Testis (tissue), 3 donors: Measurements from ENCODE around the gene TMEM219. TPM values are rescaled to one million over a fixed set of nuclear protein-coding genes. Genes with fewer than 3 reads are reported as not detected.
A peak's percentile ranks its signal among the peaks of the same experiment; 100 is the strongest.
"Not testable (repeated sequence)": the region's sequence is repeated elsewhere in the genome, so short reads cannot be mapped to it uniquely, and the experiment has no call there.

Experiments
- DNase-seq: peaks from one replicate; pipeline ENCODE4 v3.0.0-alpha.2; 2019
- H3K27ac ChIP-seq, 2 donors: fragments of 200-600 bp; sonication (generic); one replicate each; pipeline ENCODE4 v1.5.1; 2019
- H3K27me3 ChIP-seq: fragments of 200-600 bp; sonication (generic); one replicate; pipeline ENCODE4 v1.5.1; 2019
- H3K36me3 ChIP-seq: fragments of 200-600 bp; sonication (generic); one replicate; pipeline ENCODE4 v1.5.1; 2017; ENCODE audit warnings: low read depth; ENCODE audit errors: missing control alignments
- H3K4me1 ChIP-seq: fragments of 200-600 bp; sonication (generic); one replicate; pipeline ENCODE4 v1.5.1; 2019
- H3K4me3 ChIP-seq, 2 donors: fragments of 200-600 bp; sonication (generic); one replicate each; pipeline ENCODE4 v1.5.1; 2017 to 2019
- H3K9me3 ChIP-seq: fragments of 200-600 bp; sonication (generic); one replicate; pipeline ENCODE4 v1.5.1; 2017
- CTCF ChIP-seq, 3 experiments: fragments of 450-650 bp in 2 of 3; fragments of 200-600 bp in 1 of 3; sonication (generic) in 1 of 3; IDR thresholded peaks; one replicate each; pipeline ENCODE4 v1.5.1; 2016 to 2019; ENCODE audit warnings: antibody characterized with exemption in 3 of 3, mild to moderate bottlenecking in 2 of 3, moderate library complexity in 1 of 3
- POLR2A ChIP-seq: fragments of 450-650 bp; IDR thresholded peaks from one replicate; pipeline ENCODE4 v1.6.1; 2017; ENCODE audit warnings: antibody characterized with exemption, mild to moderate bottlenecking, moderate library complexity
- WGBS, 2 donors: methylation state at CpG; one replicate each; pipeline ENCODE4 v1.1.5; 2018; 5-methylcytosine and 5-hydroxymethylcytosine counted together
- intact Hi-C: fragments of 100-400 bp; cut with DNase I; formaldehyde crosslinking; loops from one replicate; pipeline ENCODE4 v1.15.1; 2023; ENCODE audit warnings: low total_unique reads
- polyA plus RNA-seq: library from polyadenylated mRNA; stranded (reverse); fragments of 350-450 nt; fragmentation: Illumina TruSeq; extraction: RNeasy Lipid Tissue Mini Kit (QIAGEN cat#74804); gene quantifications from one replicate; pipeline ENCODE4 v1.2.3, GENCODE V29; 2014; ENCODE audit warnings: low read depth, low replicate concordance; ENCODE audit not compliant: insufficient read depth
- total RNA-seq, 2 donors: library from RNA; depleted of rRNA; stranded (reverse); fragments of >200 nt; gene quantifications; one replicate each; pipeline ENCODE4 v1.2.3, GENCODE V29; 2016

TMEM219 gene
- total and polyA plus RNA-seq, 3 donors from 2014 or later = 160 to 280 (median 203) TPM

GRCh38 chr16:30011714-30012504 lies 50.0 kb downstream of the TMEM219 start:
- Histone ChIP-seq H3K36me3 (no peaks in the 10 kb centered on the region), H3K27me3 (no peaks in the 10 kb centered on the region), H3K4me3 (peak overlapping the region in 1 of 2 donors; percentile 44), H3K9me3 (no peaks in the 10 kb centered on the region), H3K4me1 (peaks cover 8% of the 10 kb centered on the region), H3K27ac (no peak overlapping the region)
- WGBS, 2 donors = 45 to 49% methylated on average over 23 to 31 of the region's 31 CpGs
- no peak for DNase-seq
- intact Hi-C loops = no loop called here
- TF ChIP-seq POLR2A (no peak), CTCF (IDR thresholded peaks at IDR 0.05) (no peak)

GRCh38 chr16:30012598-30012997 lies 50.7 kb downstream of the TMEM219 start:
- H3K27me3 ChIP-seq, H3K9me3 ChIP-seq, H3K27ac ChIP-seq, H3K4me1 ChIP-seq, H3K36me3 ChIP-seq, intact Hi-C loops, H3K4me3 ChIP-seq, DNase-seq: not testable (repeated sequence)
- WGBS, 2 donors = 79 to 82% methylated on average over 14 of the region's 14 CpGs

GRCh38 chr16:30015450-30015849 lies 53.6 kb downstream of the TMEM219 start:
- DNase-seq, intact Hi-C loops, H3K4me3 ChIP-seq, H3K36me3 ChIP-seq, H3K9me3 ChIP-seq, H3K4me1 ChIP-seq, H3K27ac ChIP-seq, H3K27me3 ChIP-seq: not testable (repeated sequence)
- WGBS, 2 donors = 82 to 93% methylated on average over 7 of the region's 7 CpGs

- WGBS, 2 donors = 70 to 77% methylated on average over 8 of the region's 8 CpGs
- H3K27me3 ChIP-seq = no peaks in the 10 kb centered on the region
- no peaks in the 10 kb centered on the region for H3K9me3 ChIP-seq
- intact Hi-C loops = no loop called here
- H3K4me3 ChIP-seq = no peak overlapping the region
- TF ChIP-seq POLR2A = no peak
- no peak for TF ChIP-seq CTCF (IDR thresholded peaks at IDR 0.05)
- H3K36me3 ChIP-seq = no peaks in the 10 kb centered on the region
- H3K4me1 ChIP-seq = no peaks in the 10 kb centered on the region
- no peak overlapping the region for H3K27ac ChIP-seq
- no peak for DNase-seq
Observed at GRCh38 chr16:30016555-30017276, 54.8 kb downstream of the TMEM219 start.

- no peaks in the 10 kb centered on the region for H3K4me1 ChIP-seq
- no peaks in the 10 kb centered on the region for H3K36me3 ChIP-seq
- 95 to 97% methylated on average over 2 of the region's 2 CpGs for WGBS, 2 donors
- no peak for DNase-seq
- TF ChIP-seq POLR2A = no peak
- no peak overlapping the region for H3K27ac ChIP-seq
- H3K27me3 ChIP-seq = no peaks in the 10 kb centered on the region
- H3K9me3 ChIP-seq = no peaks in the 10 kb centered on the region
- intact Hi-C loops = no loop called here
- H3K4me3 ChIP-seq = no peak overlapping the region
Observed at GRCh38 chr16:30017277-30017656, 55.4 kb downstream of the TMEM219 start.

- H3K4me3 ChIP-seq, H3K27ac ChIP-seq, H3K4me1 ChIP-seq, H3K27me3 ChIP-seq, H3K9me3 ChIP-seq, H3K36me3 ChIP-seq, intact Hi-C loops, DNase-seq: not testable (repeated sequence)
- 89 to 90% methylated on average over 4 of the region's 4 CpGs for whole genome bisulfite sequencing, 2 donors
Observed at GRCh38 chr16:30017937-30018336, 56.1 kb downstream of the TMEM219 start.
